ENCODE measurements around the gene C1orf141.

Gene C1orf141

GRCh38 chr1:67130673-67131072 lies 4.1 kb downstream of the C1orf141 start:
- no peak overlapping the region for H3K27ac ChIP-seq
- TF ChIP-seq ZFX (IDR thresholded peaks at IDR 0.05; ENCODE audit: borderline replicate concordance) (no peak), CTCF (IDR thresholded peaks at IDR 0.05) (no peak)

- no peak overlapping the region for H3K27ac ChIP-seq
- no peak for TF ChIP-seq ZFX (IDR thresholded peaks at IDR 0.05; ENCODE audit: borderline replicate concordance)
These were observed 7.8 kb downstream of the C1orf141 start for GRCh38 chr1:67126974-67127373.

GRCh38 chr1:67126111-67126746 lies 8.5 kb downstream of the C1orf141 start:
- TF ChIP-seq CTCF (IDR thresholded peaks at IDR 0.05) (peak; percentile 15; the same call in 1 of the 2 replicates), ZFX (IDR thresholded peaks at IDR 0.05; ENCODE audit: borderline replicate concordance) (no peak)
- no peak overlapping the region for H3K27ac ChIP-seq

GRCh38 chr1:67124455-67124854 lies 10.3 kb downstream of the C1orf141 start:
- H3K27ac ChIP-seq = no peak overlapping the region
- no peak for TF ChIP-seq CTCF (IDR thresholded peaks at IDR 0.05)
- no peak for TF ChIP-seq ZFX (IDR thresholded peaks at IDR 0.05; ENCODE audit: borderline replicate concordance)

GRCh38 chr1:67120855-67121619 lies 13.7 kb downstream of the C1orf141 start:
- no peak overlapping the region for H3K27ac ChIP-seq
- no peak for TF ChIP-seq ZFX (IDR thresholded peaks at IDR 0.05; ENCODE audit: borderline replicate concordance)
- no peak for TF ChIP-seq CTCF (IDR thresholded peaks at IDR 0.05)

GRCh38 chr1:67118646-67119045 lies 16.1 kb downstream of the C1orf141 start:
- no peak overlapping the region for H3K27ac ChIP-seq
- TF ChIP-seq ZFX (IDR thresholded peaks at IDR 0.05; ENCODE audit: borderline replicate concordance) (no peak), CTCF (IDR thresholded peaks at IDR 0.05) (no peak)

GRCh38 chr1:67118191-67118590 lies 16.6 kb downstream of the C1orf141 start:
- no peak overlapping the region for H3K27ac ChIP-seq

More at GRCh38 chr1:67118191-67118590, 16.6 kb downstream of the C1orf141 start:
- TF ChIP-seq CTCF (IDR thresholded peaks at IDR 0.05) (no peak), ZFX (IDR thresholded peaks at IDR 0.05; ENCODE audit: borderline replicate concordance) (no peak)

Measured in 22Rv1 (cell line).